ENCODE results near the gene PTPN9. TPM values are rescaled to one million over a fixed set of nuclear protein-coding genes. Genes with fewer than 3 reads are reported as not detected.
"Not testable (repeated sequence)": the region's sequence is repeated elsewhere in the genome, so short reads cannot be mapped to it uniquely, and the experiment has no call there.

PTPN9 gene
- total RNA-seq, 6 experiments from 2014 or later = 27.9 to 36.3 (median 33.6) TPM

GRCh38 chr15:75483106-75483505 lies 96.0 kb downstream of the PTPN9 start:
- no peak for DNase-seq
- no peak for TF ChIP-seq CTCF (IDR thresholded peaks at IDR 0.05)
- Mint-ChIP-seq H3K9me3 (peaks cover 7% of the 10 kb centered on the region; the same call in 1 of the 2 replicates), H3K4me1 (ENCODE audit: low read depth) (no peaks in the 10 kb centered on the region), H3K27ac (no peak overlapping the region), H3K36me3 (ENCODE audit: low read depth) (peaks cover 45% of the 10 kb centered on the region), H3K4me3 (no peak overlapping the region), H3K27me3 (ENCODE audit: insufficient read depth) (no peaks in the 10 kb centered on the region)

GRCh38 chr15:75480463-75480862 lies 98.7 kb downstream of the PTPN9 start:
- H3K4me1 Mint-ChIP-seq (ENCODE audit: low read depth); H3K27me3 Mint-ChIP-seq (ENCODE audit: insufficient read depth); DNase-seq; H3K9me3 Mint-ChIP-seq; H3K27ac Mint-ChIP-seq; H3K4me3 Mint-ChIP-seq: not testable (repeated sequence)
- peaks cover 38% of the 10 kb centered on the region for H3K36me3 Mint-ChIP-seq (ENCODE audit: low read depth)

GRCh38 chr15:75479670-75480069 lies 99.4 kb downstream of the PTPN9 start:
- H3K27ac Mint-ChIP-seq = peak overlapping the region; percentile 23; the same call in 1 of the 2 replicates
- no peak for TF ChIP-seq CTCF (IDR thresholded peaks at IDR 0.05)
- DNase-seq = no peak
- no peaks in the 10 kb centered on the region for H3K4me1 Mint-ChIP-seq (ENCODE audit: low read depth)
- peaks cover 3% of the 10 kb centered on the region; the same call in 1 of the 2 replicates for H3K27me3 Mint-ChIP-seq (ENCODE audit: insufficient read depth)
- H3K9me3 Mint-ChIP-seq = peaks cover 7% of the 10 kb centered on the region; the same call in 1 of the 2 replicates
- no peak overlapping the region for H3K4me3 Mint-ChIP-seq
- peaks cover 33% of the 10 kb centered on the region for H3K36me3 Mint-ChIP-seq (ENCODE audit: low read depth)

- not testable (repeated sequence) for H3K27me3 Mint-ChIP-seq (ENCODE audit: insufficient read depth); DNase-seq; H3K4me3 Mint-ChIP-seq; H3K4me1 Mint-ChIP-seq (ENCODE audit: low read depth); H3K27ac Mint-ChIP-seq; H3K9me3 Mint-ChIP-seq
- H3K36me3 Mint-ChIP-seq (ENCODE audit: low read depth) = peaks cover 14% of the 10 kb centered on the region; the same call in 1 of the 2 replicates
These were observed 102.0 kb downstream of the PTPN9 start for GRCh38 chr15:75477094-75477493.

GRCh38 chr15:75468913-75469598 lies 110.1 kb downstream of the PTPN9 start:
- H3K4me1 Mint-ChIP-seq (ENCODE audit: low read depth) = no peaks in the 10 kb centered on the region
- no peak for TF ChIP-seq CTCF (IDR thresholded peaks at IDR 0.05)
- peak overlapping the region; percentile 31; the same call in 1 of the 2 replicates for H3K27ac Mint-ChIP-seq
- peaks cover 49% of the 10 kb centered on the region for H3K36me3 Mint-ChIP-seq (ENCODE audit: low read depth)
- no peak for DNase-seq
- no peak overlapping the region for H3K4me3 Mint-ChIP-seq
- no peaks in the 10 kb centered on the region for H3K9me3 Mint-ChIP-seq
- H3K27me3 Mint-ChIP-seq (ENCODE audit: insufficient read depth) = no peaks in the 10 kb centered on the region

GRCh38 chr15:75460646-75461045 lies 118.5 kb downstream of the PTPN9 start:
- H3K27me3 Mint-ChIP-seq (ENCODE audit: insufficient read depth) = no peaks in the 10 kb centered on the region; the same call in none of the 2 replicates

More at GRCh38 chr15:75460646-75461045, 118.5 kb downstream of the PTPN9 start:
- Mint-ChIP-seq H3K4me3 (no peak overlapping the region), H3K4me1 (ENCODE audit: low read depth) (peaks cover 28% of the 10 kb centered on the region), H3K9me3 (no peaks in the 10 kb centered on the region), H3K36me3 (ENCODE audit: low read depth) (peaks cover 5% of the 10 kb centered on the region; the same call in 1 of the 2 replicates), H3K27ac (no peak overlapping the region)
- no peak for DNase-seq
- TF ChIP-seq CTCF (IDR thresholded peaks at IDR 0.05) = no peak

Data from HFFc6 (cell line).